Neural cell (in vitro differentiated cells): ENCODE measurements around the gene SDK1. TPM values are rescaled to one million over a fixed set of nuclear protein-coding genes. Genes with fewer than 3 reads are reported as not detected.

Source experiments
- H2AFZ ChIP-seq: fragments of 200-600, 300-800 bp; sonication (generic), shearing (Covaris generic); 2 replicates; pipeline ENCODE4 v1.6.0; 2014; ENCODE audit warnings: low read depth, mild to moderate bottlenecking, antibody characterized with exemption, low read length, moderate library complexity
- H3F3A ChIP-seq: fragments of 200-600 bp; shearing (Covaris generic); 2 replicates; pipeline ENCODE4 v1.6.1; 2016; ENCODE audit warnings: mild to moderate bottlenecking, moderate library complexity, mixed read lengths, antibody characterized with exemption, low read length; ENCODE audit not compliant: insufficient read depth, poor library complexity, severe bottlenecking
- H3K27ac ChIP-seq: fragments of 200-600, 300-800 bp; sonication (generic), shearing (Covaris generic); 2 replicates; pipeline ENCODE4 v1.5.1; 2014; ENCODE audit warnings: mild to moderate bottlenecking, low read length, moderate library complexity
- H3K27me3 ChIP-seq: fragments of 300-800, 200-600 bp; sonication (generic), shearing (Covaris generic); 2 replicates; pipeline ENCODE4 v1.6.0; 2014; ENCODE audit warnings: mild to moderate bottlenecking, low read depth, low read length, moderate library complexity; ENCODE audit not compliant: insufficient read depth
- H3K36me3 ChIP-seq: fragments of 300-800, 200-600 bp; sonication (generic), shearing (Covaris generic); 2 replicates; pipeline ENCODE4 v1.5.1; 2014; ENCODE audit warnings: mild to moderate bottlenecking, antibody characterized with exemption, low read length, moderate library complexity; ENCODE audit not compliant: insufficient read depth
- H3K4me2 ChIP-seq: fragments of 300-800, 200-600 bp; sonication (generic), shearing (Covaris generic); 2 replicates; pipeline ENCODE4 v1.6.0; 2014; ENCODE audit warnings: mild to moderate bottlenecking, low read length
- H3K4me3 ChIP-seq: fragments of 300-800, 200-600 bp; sonication (generic), shearing (Covaris generic); 2 replicates; pipeline ENCODE4 v1.5.1; 2014; ENCODE audit warnings: mild to moderate bottlenecking, low read length, moderate library complexity
- H3K79me2 ChIP-seq: fragments of 200-600 bp; shearing (Covaris generic); replicated peaks from 2 replicates; pipeline ENCODE4 v1.6.0; 2014; ENCODE audit warnings: mild to moderate bottlenecking, low read length, moderate library complexity; ENCODE audit not compliant: insufficient read depth
- H3K9ac ChIP-seq: fragments of 300-800, 200-600 bp; sonication (generic), shearing (Covaris generic); 2 replicates; pipeline ENCODE4 v1.6.1; 2016; ENCODE audit warnings: mild to moderate bottlenecking, low read length, mixed read lengths
- H3K9me2 ChIP-seq: fragments of 200-600 bp; shearing (Covaris generic); 2 replicates; pipeline ENCODE4 v1.6.1; 2016; ENCODE audit warnings: mild to moderate bottlenecking, low read length, mixed read lengths; ENCODE audit not compliant: insufficient read depth
- H3K9me3 ChIP-seq: fragments of 200-600, 300-800 bp; sonication (generic), shearing (Covaris generic); 2 replicates; pipeline ENCODE4 v1.6.1; 2016; ENCODE audit warnings: mild to moderate bottlenecking, mixed run types, low read length, moderate library complexity, mixed read lengths
- H4K20me1 ChIP-seq: fragments of 200-600 bp; shearing (Covaris generic); 2 replicates; pipeline ENCODE4 v1.6.1; 2016; ENCODE audit warnings: mild to moderate bottlenecking, mixed run types; ENCODE audit not compliant: insufficient read depth
- EP300 ChIP-seq: fragments of 450-650 bp; conservative IDR thresholded peaks from 2 replicates; pipeline ENCODE4 v1.6.1; 2014; ENCODE audit warnings: antibody characterized with exemption, mild to moderate bottlenecking, moderate library complexity; ENCODE audit not compliant: poor library complexity, severe bottlenecking
- EZH2 ChIP-seq: fragments of 200-600, 300-800 bp; shearing (Covaris generic), sonication (generic); IDR thresholded peaks from 2 replicates; pipeline ENCODE4 v1.6.1; 2014; ENCODE audit warnings: antibody characterized with exemption, low read length, borderline replicate concordance, mild to moderate bottlenecking; ENCODE audit not compliant: insufficient read depth, poor library complexity, severe bottlenecking
- MXI1 ChIP-seq: fragments of 450-650 bp; conservative IDR thresholded peaks from 2 replicates; pipeline ENCODE4 v1.6.1; 2014; ENCODE audit warnings: antibody characterized with exemption, mild to moderate bottlenecking; ENCODE audit not compliant: poor library complexity, severe bottlenecking
- POLR2AphosphoS5 ChIP-seq: IDR thresholded peaks from 2 replicates; pipeline ENCODE4 v1.6.1; 2012
- RAD21 ChIP-seq: fragments of 450-650 bp; conservative IDR thresholded peaks from 2 replicates; pipeline ENCODE4 v1.6.1; 2014; ENCODE audit warnings: antibody characterized with exemption, mild to moderate bottlenecking, moderate library complexity
- SMC3 ChIP-seq: fragments of 450-650 bp; conservative IDR thresholded peaks from 2 replicates; pipeline ENCODE4 v1.6.1; 2014; ENCODE audit warnings: antibody characterized with exemption, mild to moderate bottlenecking, moderate library complexity; ENCODE audit not compliant: poor library complexity
- TAF1 ChIP-seq: IDR thresholded peaks from 2 replicates; pipeline ENCODE4 v1.6.1; 2012; ENCODE audit warnings: low read depth
- polyA plus RNA-seq: library from polyadenylated mRNA; depleted of rRNA; stranded (reverse); fragments of >200 nt; gene quantifications from 2 replicates; pipeline ENCODE4 v1.2.3, GENCODE V29; 2014
- TF ChIP-seq, protein P1 (sequence below): IDR thresholded peaks from 2 replicates; pipeline ENCODE4 v1.6.1; 2012; ENCODE audit warnings: borderline replicate concordance
- TF ChIP-seq, protein P2 (sequence below): fragments of 450-650 bp; IDR thresholded peaks from 2 replicates; pipeline ENCODE4 v1.5.1; 2014; ENCODE audit warnings: antibody characterized with exemption, mild to moderate bottlenecking, moderate library complexity; ENCODE audit not compliant: poor library complexity, severe bottlenecking

The SDK1 gene
- polyA plus RNA-seq, 1 donor from 2014 or later, result 2.7 TPM

DNA sequence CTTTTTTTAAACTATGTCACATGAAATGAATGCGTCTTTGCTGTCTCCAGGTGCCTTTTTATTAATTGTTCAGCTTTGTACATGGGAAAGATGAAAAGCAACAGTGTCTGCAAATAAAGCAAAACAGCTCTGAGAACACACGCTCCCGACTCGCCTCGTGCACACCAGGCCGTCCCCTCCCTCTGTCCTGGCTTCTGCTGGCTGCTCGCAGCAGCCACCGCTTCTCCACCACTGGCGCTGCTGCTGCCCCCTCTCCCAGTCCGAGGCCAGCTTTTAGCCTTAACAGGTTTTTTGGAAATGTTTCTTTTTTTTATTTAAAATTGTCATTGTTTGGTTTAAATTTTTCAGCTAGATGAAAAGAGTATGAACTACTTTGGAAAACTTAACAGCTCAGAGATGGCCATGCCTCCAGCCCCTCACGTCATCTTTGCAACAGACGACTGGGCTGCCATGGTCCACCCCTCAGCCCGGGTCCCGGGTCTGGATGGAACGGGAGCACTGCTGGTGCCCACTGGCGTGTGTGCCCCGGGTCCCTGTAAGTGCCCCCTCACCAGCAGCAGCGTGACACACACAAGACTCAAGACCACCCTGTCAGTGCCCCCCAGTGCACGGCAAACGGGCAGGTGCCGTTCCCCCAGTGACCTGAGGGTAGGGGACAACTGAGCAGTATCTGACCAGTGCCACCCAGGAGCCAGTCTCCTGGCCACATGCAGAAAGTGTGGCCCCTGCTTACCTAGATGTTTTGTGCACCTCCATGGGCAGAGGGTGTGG, 965.4 kb downstream of the SDK1 start:
- no peak overlapping the region for H2AFZ ChIP-seq
- H3K9ac ChIP-seq, result no peak overlapping the region
- no peaks in the 10 kb centered on the region for H3K36me3 ChIP-seq
- H4K20me1 ChIP-seq, result no peaks in the 10 kb centered on the region
- no peak for TF ChIP-seq POLR2AphosphoS5
- TF ChIP-seq EP300, result no peak
- TF ChIP-seq, protein P1, sequence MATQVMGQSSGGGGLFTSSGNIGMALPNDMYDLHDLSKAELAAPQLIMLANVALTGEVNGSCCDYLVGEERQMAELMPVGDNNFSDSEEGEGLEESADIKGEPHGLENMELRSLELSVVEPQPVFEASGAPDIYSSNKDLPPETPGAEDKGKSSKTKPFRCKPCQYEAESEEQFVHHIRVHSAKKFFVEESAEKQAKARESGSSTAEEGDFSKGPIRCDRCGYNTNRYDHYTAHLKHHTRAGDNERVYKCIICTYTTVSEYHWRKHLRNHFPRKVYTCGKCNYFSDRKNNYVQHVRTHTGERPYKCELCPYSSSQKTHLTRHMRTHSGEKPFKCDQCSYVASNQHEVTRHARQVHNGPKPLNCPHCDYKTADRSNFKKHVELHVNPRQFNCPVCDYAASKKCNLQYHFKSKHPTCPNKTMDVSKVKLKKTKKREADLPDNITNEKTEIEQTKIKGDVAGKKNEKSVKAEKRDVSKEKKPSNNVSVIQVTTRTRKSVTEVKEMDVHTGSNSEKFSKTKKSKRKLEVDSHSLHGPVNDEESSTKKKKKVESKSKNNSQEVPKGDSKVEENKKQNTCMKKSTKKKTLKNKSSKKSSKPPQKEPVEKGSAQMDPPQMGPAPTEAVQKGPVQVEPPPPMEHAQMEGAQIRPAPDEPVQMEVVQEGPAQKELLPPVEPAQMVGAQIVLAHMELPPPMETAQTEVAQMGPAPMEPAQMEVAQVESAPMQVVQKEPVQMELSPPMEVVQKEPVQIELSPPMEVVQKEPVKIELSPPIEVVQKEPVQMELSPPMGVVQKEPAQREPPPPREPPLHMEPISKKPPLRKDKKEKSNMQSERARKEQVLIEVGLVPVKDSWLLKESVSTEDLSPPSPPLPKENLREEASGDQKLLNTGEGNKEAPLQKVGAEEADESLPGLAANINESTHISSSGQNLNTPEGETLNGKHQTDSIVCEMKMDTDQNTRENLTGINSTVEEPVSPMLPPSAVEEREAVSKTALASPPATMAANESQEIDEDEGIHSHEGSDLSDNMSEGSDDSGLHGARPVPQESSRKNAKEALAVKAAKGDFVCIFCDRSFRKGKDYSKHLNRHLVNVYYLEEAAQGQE, result no peak
- no peak for TF ChIP-seq RAD21
- TF ChIP-seq EZH2, result no peak
- no peak for TF ChIP-seq MXI1
- TF ChIP-seq SMC3, result no peak
- no peak for TF ChIP-seq TAF1
- TF ChIP-seq, protein P2, sequence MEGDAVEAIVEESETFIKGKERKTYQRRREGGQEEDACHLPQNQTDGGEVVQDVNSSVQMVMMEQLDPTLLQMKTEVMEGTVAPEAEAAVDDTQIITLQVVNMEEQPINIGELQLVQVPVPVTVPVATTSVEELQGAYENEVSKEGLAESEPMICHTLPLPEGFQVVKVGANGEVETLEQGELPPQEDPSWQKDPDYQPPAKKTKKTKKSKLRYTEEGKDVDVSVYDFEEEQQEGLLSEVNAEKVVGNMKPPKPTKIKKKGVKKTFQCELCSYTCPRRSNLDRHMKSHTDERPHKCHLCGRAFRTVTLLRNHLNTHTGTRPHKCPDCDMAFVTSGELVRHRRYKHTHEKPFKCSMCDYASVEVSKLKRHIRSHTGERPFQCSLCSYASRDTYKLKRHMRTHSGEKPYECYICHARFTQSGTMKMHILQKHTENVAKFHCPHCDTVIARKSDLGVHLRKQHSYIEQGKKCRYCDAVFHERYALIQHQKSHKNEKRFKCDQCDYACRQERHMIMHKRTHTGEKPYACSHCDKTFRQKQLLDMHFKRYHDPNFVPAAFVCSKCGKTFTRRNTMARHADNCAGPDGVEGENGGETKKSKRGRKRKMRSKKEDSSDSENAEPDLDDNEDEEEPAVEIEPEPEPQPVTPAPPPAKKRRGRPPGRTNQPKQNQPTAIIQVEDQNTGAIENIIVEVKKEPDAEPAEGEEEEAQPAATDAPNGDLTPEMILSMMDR, result no peak
- H3K9me3 ChIP-seq, result no peaks in the 10 kb centered on the region
- H3F3A ChIP-seq, result no peaks in the 10 kb centered on the region
- no peaks in the 10 kb centered on the region for H3K79me2 ChIP-seq
- H3K4me2 ChIP-seq, result no peak overlapping the region
- no peak overlapping the region for H3K27ac ChIP-seq
- H3K9me2 ChIP-seq, result no peaks in the 10 kb centered on the region
- H3K27me3 ChIP-seq, result no peaks in the 10 kb centered on the region
- no peak overlapping the region for H3K4me3 ChIP-seq

DNA sequence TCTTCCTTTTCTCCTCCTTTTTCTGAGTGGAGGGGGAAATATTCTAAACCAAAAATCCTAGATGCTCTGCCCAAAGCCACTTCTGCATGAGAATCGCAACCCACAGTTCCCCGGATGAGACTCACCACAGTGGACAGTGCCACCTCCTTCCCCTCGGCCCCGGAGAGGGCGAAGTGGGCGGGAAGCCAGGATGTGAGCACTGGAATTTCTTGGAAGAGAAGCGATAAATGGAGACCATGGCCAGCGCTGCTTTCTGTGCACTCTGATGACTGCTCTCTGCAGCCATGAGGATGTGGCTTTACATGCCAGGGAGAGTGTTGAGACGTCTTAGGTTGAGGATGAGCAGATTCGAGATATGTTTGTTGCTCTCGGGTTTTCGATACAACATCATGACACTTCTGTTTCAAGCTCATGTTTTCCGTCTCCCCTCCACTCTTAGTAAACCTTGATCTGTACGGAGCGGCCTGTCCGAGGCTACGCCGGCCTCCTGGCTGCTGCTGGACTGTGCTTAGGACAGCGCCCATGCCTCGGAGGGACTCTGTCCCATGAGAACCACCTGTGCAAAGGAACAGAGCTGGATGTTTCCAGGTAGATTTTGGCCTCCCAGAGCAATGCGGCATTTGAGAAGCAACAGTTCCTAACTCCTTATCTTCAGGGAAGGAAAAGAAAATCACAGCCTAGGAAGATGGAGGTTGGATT, 966.4 kb downstream of the SDK1 start:
- H3K79me2 ChIP-seq, result no peaks in the 10 kb centered on the region
- no peak overlapping the region for H3K4me3 ChIP-seq
- no peaks in the 10 kb centered on the region for H4K20me1 ChIP-seq
- no peaks in the 10 kb centered on the region for H3K9me2 ChIP-seq
- no peak overlapping the region for H3K9ac ChIP-seq
- no peaks in the 10 kb centered on the region for H3K9me3 ChIP-seq
- H3K36me3 ChIP-seq, result no peaks in the 10 kb centered on the region
- H2AFZ ChIP-seq, result no peak overlapping the region
- TF ChIP-seq SMC3 (no peak), TAF1 (no peak), RAD21 (no peak)
- TF ChIP-seq, protein P1, result no peak
- H3F3A ChIP-seq, result no peaks in the 10 kb centered on the region
- no peak overlapping the region for H3K4me2 ChIP-seq
- H3K27ac ChIP-seq, result no peak overlapping the region
- H3K27me3 ChIP-seq, result no peaks in the 10 kb centered on the region
